Neural progenitor cell (in vitro differentiated cells): ENCODE measurements around the gene CKS2. TPM values are rescaled to one million over a fixed set of nuclear protein-coding genes. Genes with fewer than 3 reads are reported as not detected.

Experiments used
- DNase-seq: peaks from one replicate; pipeline ENCODE4 v3.0.0-alpha.2; 2016; ENCODE audit warnings: low spot score
- H2AFZ ChIP-seq: fragments of 200-600 bp; sonication (generic); replicated peaks from 2 replicates; pipeline ENCODE4 v1.6.1; 2016; ENCODE audit warnings: antibody characterized with exemption
- H3F3A ChIP-seq: fragments of 200-600 bp; sonication (generic); 2 replicates; pipeline ENCODE4 v1.6.1; 2016; ENCODE audit warnings: antibody characterized with exemption, low read depth
- H3K27ac ChIP-seq: fragments of 200-600 bp; sonication (generic); 2 replicates; pipeline ENCODE4 v1.5.1; 2016; ENCODE audit warnings: mild to moderate bottlenecking
- H3K27me3 ChIP-seq: fragments of 200-600 bp; sonication (generic); 2 replicates; pipeline ENCODE4 v1.6.1; 2016; ENCODE audit warnings: mild to moderate bottlenecking, moderate library complexity
- H3K36me3 ChIP-seq: fragments of 200-600 bp; sonication (generic); 2 replicates; pipeline ENCODE4 v1.5.1; 2016
- H3K4me1 ChIP-seq: fragments of 200-600 bp; sonication (generic); 2 replicates; pipeline ENCODE4 v1.6.1; 2016; ENCODE audit warnings: mixed run types
- H3K4me2 ChIP-seq: fragments of 200-600 bp; sonication (generic); 2 replicates; pipeline ENCODE4 v1.6.1; 2016
- H3K4me3 ChIP-seq: fragments of 200-600 bp; sonication (generic); 2 replicates; pipeline ENCODE4 v1.5.1; 2016
- H3K79me2 ChIP-seq: fragments of 200-600 bp; sonication (generic); 2 replicates; pipeline ENCODE4 v1.6.1; 2016; ENCODE audit warnings: low read depth
- H3K9ac ChIP-seq: fragments of 200-600 bp; sonication (generic); 2 replicates; pipeline ENCODE4 v1.6.1; 2016
- H3K9me3 ChIP-seq: fragments of 200-600 bp; sonication (generic); 2 replicates; pipeline ENCODE4 v1.5.1; 2016; ENCODE audit warnings: low read depth
- H4K20me1 ChIP-seq: fragments of 200-600 bp; sonication (generic); 2 replicates; pipeline ENCODE4 v1.6.1; 2016; ENCODE audit warnings: low read depth
- H3K27ac Mint-ChIP-seq: 3 replicates; pipeline ENCODE4 v1.8.0; 2021; ENCODE audit warnings: mixed read lengths
- H3K27me3 Mint-ChIP-seq: 2 replicates; pipeline ENCODE4 v1.8.0; 2022; ENCODE audit warnings: low read depth, mild to moderate bottlenecking, inconsistent platforms, moderate library complexity, mixed read lengths; ENCODE audit not compliant: insufficient read depth
- H3K36me3 Mint-ChIP-seq: 3 replicates; pipeline ENCODE4 v1.8.0; 2021; ENCODE audit warnings: mixed read lengths
- H3K4me1 Mint-ChIP-seq: 3 replicates; pipeline ENCODE4 v1.8.0; 2021; ENCODE audit warnings: mixed read lengths
- H3K4me3 Mint-ChIP-seq: 3 replicates; pipeline ENCODE4 v1.8.0; 2021; ENCODE audit warnings: mild to moderate bottlenecking, moderate library complexity, mixed read lengths
- H3K9me3 Mint-ChIP-seq: 3 replicates; pipeline ENCODE4 v1.8.0; 2020; ENCODE audit warnings: mixed read lengths
- CTCF ChIP-seq: fragments of 200-600 bp; sonication (generic); IDR thresholded peaks from 2 replicates; pipeline ENCODE4 v1.5.1; 2017; ENCODE audit warnings: antibody characterized with exemption, mild to moderate bottlenecking
- EZH2 ChIP-seq: fragments of 200-600 bp; sonication (generic); IDR thresholded peaks from 2 replicates; pipeline ENCODE4 v1.6.1; 2017; ENCODE audit warnings: antibody characterized with exemption, mild to moderate bottlenecking, moderate library complexity
- EZH2phosphoT487 ChIP-seq: fragments of 200-600 bp; sonication (generic); IDR thresholded peaks from 2 replicates; pipeline ENCODE4 v1.6.1; 2017; ENCODE audit warnings: antibody characterized with exemption
- total RNA-seq: library from RNA; depleted of rRNA; stranded (reverse); fragments of >200 nt; gene quantifications from 2 replicates; pipeline ENCODE4 v1.2.3, GENCODE V29; 2015; ENCODE audit warnings: low replicate concordance

The CKS2 gene
- total RNA-seq, 1 donor from 2014 or later, result 741 TPM

- Mint-ChIP-seq H3K4me3 (no peak overlapping the region), H3K9me3 (no peaks in the 10 kb centered on the region), H3K27me3 (peaks cover 2% of the 10 kb centered on the region), H3K36me3 (peaks cover 33% of the 10 kb centered on the region), H3K27ac (no peak overlapping the region), H3K4me1 (peaks cover 29% of the 10 kb centered on the region)
- Histone ChIP-seq H2AFZ (no peak overlapping the region), H3K79me2 (no peaks in the 10 kb centered on the region), H3K4me3 (no peak overlapping the region), H3K9me3 (no peaks in the 10 kb centered on the region), H3K4me2 (no peak overlapping the region), H3K36me3 (no peaks in the 10 kb centered on the region), H3K9ac (no peak overlapping the region), H3K27me3 (no peaks in the 10 kb centered on the region), H4K20me1 (peaks cover 14% of the 10 kb centered on the region), H3F3A (peaks cover 14% of the 10 kb centered on the region), H3K27ac (no peak overlapping the region), H3K4me1 (peaks cover 17% of the 10 kb centered on the region)
- TF ChIP-seq EZH2 (no peak), EZH2phosphoT487 (no peak)
- no peak for DNase-seq
Observed at GRCh38 chr9:89358376-89358916, 47.5 kb downstream of the CKS2 start.

- H3K36me3 ChIP-seq, result no peaks in the 10 kb centered on the region
- peaks cover 32% of the 10 kb centered on the region for H3K36me3 Mint-ChIP-seq
Observed at GRCh38 chr9:89358985-89359384, 48.0 kb downstream of the CKS2 start.

GRCh38 chr9:89359751-89360261 lies 48.8 kb downstream of the CKS2 start:
- H3K27ac ChIP-seq, result peak overlapping the region; percentile 83

More at GRCh38 chr9:89358985-89359384, 48.0 kb downstream of the CKS2 start:
- Histone ChIP-seq H3K9ac (no peak overlapping the region), H4K20me1 (peaks cover 11% of the 10 kb centered on the region), H3F3A (peaks cover 14% of the 10 kb centered on the region), H3K79me2 (no peaks in the 10 kb centered on the region), H3K27ac (no peak overlapping the region), H3K4me3 (no peak overlapping the region), H3K4me1 (peaks cover 17% of the 10 kb centered on the region), H3K9me3 (no peaks in the 10 kb centered on the region), H3K4me2 (no peak overlapping the region), H2AFZ (no peak overlapping the region), H3K27me3 (no peaks in the 10 kb centered on the region)
- Mint-ChIP-seq H3K4me1 (peaks cover 29% of the 10 kb centered on the region), H3K9me3 (no peaks in the 10 kb centered on the region), H3K27me3 (peaks cover 2% of the 10 kb centered on the region), H3K27ac (no peak overlapping the region), H3K4me3 (peak overlapping the region; percentile 55)
- DNase-seq, result peak; percentile 40
- no peak for TF ChIP-seq EZH2
- no peak for TF ChIP-seq CTCF
- TF ChIP-seq EZH2phosphoT487, result no peak

More at GRCh38 chr9:89359751-89360261, 48.8 kb downstream of the CKS2 start:
- no peaks in the 10 kb centered on the region for H3K9me3 Mint-ChIP-seq
- no peak for DNase-seq
- no peak overlapping the region for H3K4me3 Mint-ChIP-seq
- Histone ChIP-seq H3K9ac (no peak overlapping the region), H4K20me1 (peaks cover 11% of the 10 kb centered on the region), H3K4me3 (no peak overlapping the region), H3K9me3 (no peaks in the 10 kb centered on the region), H3K4me2 (peak overlapping the region; percentile 28), H3K4me1 (peaks cover 17% of the 10 kb centered on the region), H3K36me3 (no peaks in the 10 kb centered on the region), H3F3A (peaks cover 14% of the 10 kb centered on the region), H2AFZ (no peak overlapping the region), H3K27me3 (no peaks in the 10 kb centered on the region), H3K79me2 (no peaks in the 10 kb centered on the region)
- H3K27ac Mint-ChIP-seq, result no peak overlapping the region
- H3K36me3 Mint-ChIP-seq, result peaks cover 32% of the 10 kb centered on the region
- peaks cover 2% of the 10 kb centered on the region for H3K27me3 Mint-ChIP-seq
- TF ChIP-seq EZH2phosphoT487 (no peak), EZH2 (no peak), CTCF (no peak)
- peaks cover 29% of the 10 kb centered on the region for H3K4me1 Mint-ChIP-seq
